Activated CD8-positive, alpha-beta memory T cell treated with anti-CD3 and anti-CD28 coated beads for 36 hours (primary cell): ENCODE results near the gene MAP4K1. TPM values are rescaled to one million over a fixed set of nuclear protein-coding genes. Genes with fewer than 3 reads are reported as not detected.

Experiments
- CTCF ChIA-PET: fragments of 350-600 bp; sonication (Branson Sonifier 250); formaldehyde crosslinking; loops from one replicate; lab custom pipeline; 2021; ENCODE audit warnings: antibody characterized with exemption; lab: Charles Lee
- POLR2A ChIA-PET: fragments of 350-600 bp; sonication (Branson Sonifier 250); formaldehyde crosslinking; loops from one replicate; lab custom pipeline; 2021; ENCODE audit warnings: antibody characterized with exemption; lab: Charles Lee
- total RNA-seq, 2 experiments: library from RNA; stranded (reverse); gene quantifications; one replicate each; pipeline ENCODE4 v1.2.3, GENCODE V29; 2021

Gene MAP4K1
- total RNA-seq: 100 to 1,000 TPM; 159 to 165 TPM

DNA sequence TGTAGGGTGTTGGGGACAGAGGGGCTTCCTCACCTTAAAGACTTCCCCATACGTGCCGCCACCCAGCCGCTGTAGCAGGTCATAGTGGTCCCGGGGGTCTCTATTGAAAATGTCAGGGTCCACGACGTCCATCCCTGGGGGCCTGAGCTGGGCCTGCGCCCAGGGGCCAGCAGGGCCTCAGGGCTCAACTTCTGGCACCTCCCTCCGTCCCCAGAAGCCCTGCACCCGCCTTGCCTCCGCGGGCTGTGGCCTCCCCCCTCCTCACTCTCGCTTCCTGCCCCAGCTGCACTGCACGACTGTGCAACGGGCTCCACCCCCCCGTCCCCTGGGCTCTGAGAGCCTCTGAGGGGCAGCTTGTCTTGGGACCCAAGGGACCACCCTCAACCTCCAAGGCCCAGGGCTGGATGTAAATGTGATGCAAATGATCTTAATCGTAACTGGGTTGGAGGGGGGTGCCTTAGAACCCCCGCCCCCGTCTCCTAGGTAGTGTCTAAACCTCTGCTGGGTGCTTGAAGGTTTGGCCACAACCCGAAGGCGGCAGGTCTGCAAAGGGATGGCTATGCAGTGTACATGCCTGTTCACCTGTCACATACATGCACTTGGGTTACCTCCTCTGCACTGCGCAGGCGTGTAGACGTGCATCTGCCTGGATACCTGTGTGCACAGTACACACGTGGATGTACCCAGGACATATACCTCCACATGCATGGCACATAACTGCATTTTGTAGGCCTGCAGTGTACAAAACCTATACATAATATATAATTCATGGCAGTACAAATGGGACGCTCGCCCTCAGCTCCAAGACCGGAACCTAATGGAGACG lies at the start of gene MAP4K1:
TSS of gene MAP4K1 (minus strand) at position 190 of the 826 bp plus-strand sequence. CDS start at position 132, 58 bp downstream.
- POLR2A ChIA-PET: interaction anchor here (0.5 to 1.2 kb wide), 5 partner anchors 16 to 79 kb away, joined by 3 to 8 read pairs (median 4); partner anchors contain the start of gene ACTN4

DNA sequence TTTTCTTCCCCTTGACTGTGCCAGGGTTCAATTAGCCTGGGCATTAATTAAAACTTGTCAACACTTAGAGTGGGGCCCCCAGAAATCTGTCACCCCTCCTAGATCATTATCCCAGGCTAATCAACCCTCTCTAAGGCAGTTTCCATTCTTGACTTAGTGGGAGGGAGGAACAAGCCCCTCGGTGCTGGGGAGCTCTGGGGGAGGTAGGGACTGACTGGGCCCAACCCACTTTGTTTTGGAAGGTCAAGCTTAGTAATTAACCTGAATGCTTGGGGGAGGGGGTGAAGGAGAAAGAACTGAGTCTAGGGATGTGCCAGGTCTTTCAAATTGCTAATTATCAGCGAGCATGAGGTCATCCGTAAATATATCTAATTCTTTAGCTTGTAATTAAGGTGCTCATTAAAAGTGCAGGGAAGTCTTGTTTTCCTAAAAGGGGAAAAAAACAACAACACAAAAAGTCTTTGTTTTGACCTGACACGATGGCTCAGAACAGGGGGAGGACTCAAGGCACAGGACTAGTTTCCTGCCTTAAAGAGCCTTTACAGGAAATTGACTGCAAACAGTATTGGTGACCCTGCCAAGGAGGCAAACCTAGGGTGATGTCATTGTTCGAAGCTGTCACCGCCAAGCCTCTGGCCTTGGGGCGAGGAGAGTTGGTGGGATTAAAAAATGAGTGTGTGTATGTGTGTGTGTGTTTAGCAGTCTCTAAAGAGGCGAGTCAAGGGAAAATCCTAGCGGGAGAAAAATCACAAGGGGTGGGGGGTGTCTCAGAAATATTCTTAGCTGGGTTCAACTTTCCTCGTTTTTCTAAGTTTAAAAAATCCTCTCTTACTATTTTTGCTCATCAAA lies 49.1 kb upstream of the MAP4K1 start:
- POLR2A ChIA-PET: interaction anchor here (0.6 kb wide), 2 partner anchors 10 to 777 kb away, joined by 3 to 5 read pairs; no protein-coding TSS in a partner anchor
- CTCF ChIA-PET: interaction anchor here (0.6 to 1.2 kb wide), 3 partner anchors 10 to 506 kb away, joined by 3 to 4 read pairs (median 4); no protein-coding TSS in a partner anchor

More for the DNA sequence above, at the start of gene MAP4K1:
- CTCF ChIA-PET: interaction anchor here (1.0 to 5.2 kb wide), 7 partner anchors 10 to 215 kb away, joined by 3 to 34 read pairs (median 4); partner anchors contain the start of genes ACTN4 and FAM98C

DNA sequence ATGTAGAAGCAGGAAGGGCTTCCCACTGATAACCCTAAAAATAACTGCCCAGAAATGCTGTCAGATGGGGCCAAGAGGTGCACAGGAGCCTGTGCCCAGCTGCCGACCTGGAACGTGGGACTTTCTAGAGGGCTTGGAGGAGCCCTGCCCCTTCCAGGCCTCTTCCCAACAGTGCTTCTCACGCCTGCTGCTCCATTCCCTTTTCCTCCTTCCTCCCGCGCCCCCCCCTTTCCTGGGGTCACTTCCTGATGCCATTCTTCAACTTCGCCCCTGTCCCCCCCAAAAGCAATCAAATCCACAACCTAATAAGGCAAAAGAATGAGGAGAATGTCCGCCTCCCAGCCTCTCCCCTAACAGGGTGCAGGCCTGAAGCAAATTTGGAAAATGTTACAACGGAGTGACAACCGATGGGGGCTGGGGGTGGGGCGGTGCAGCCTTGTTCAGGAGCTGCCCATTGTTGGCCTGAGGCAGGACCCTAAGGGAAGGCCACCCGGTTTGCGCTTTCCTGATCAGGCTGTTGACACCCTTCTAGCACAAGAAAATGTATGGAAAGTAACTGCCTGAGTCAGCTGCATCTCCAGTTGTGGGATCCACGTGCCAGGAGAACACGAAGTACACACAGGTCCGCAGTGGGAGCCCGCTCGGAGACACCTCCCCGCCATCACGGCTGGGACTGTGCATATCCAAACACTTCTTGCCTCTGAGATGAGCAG lies 48.4 kb upstream of the MAP4K1 start:
- CTCF ChIA-PET: interaction anchor here (0.6 kb wide), 1 partner anchor 505 kb away, joined by 4 read pairs; no protein-coding TSS in a partner anchor
- POLR2A ChIA-PET: interaction anchor here (0.6 kb wide), 2 partner anchors 9 to 778 kb away, joined by 3 to 5 read pairs; no protein-coding TSS in a partner anchor

- ChIA-PET POLR2A (no interaction called here), CTCF (no interaction called here)
These were observed 47.6 kb upstream of the MAP4K1 start for GRCh38 chr19:38665219-38665931.

DNA sequence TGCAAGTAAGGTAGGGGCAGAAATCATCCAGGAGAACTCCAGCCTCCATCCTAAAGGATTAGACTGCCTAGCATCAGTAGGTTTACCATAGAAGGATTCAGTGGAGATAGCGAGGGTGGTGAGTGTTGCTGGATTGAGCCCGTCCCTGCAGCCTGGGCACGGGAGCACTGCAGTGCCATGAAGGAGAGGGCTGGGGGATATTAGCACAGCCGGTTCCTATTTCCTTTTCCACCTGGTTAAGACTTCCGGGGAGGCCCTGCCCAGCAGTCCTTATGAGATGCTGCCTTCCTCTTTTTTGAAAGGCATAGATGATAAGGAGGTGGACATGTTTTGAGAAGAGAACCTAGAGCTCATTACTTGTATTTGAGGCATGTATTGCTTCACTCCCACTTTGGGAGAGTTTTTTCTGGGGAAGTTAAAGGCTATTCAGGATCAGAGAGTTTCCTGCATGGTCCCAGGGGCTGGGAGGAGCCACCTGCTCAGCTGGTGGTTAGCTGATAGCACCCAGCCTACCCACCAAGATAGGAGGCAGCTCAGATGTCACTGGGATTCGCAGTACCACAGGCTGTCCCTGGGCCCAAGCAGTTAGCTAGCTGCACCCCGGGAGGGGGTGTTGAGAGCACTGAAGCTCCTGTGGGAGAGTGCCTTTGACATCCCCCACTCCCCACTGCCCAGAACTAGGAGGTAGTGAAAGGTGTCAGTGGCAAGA lies 46.9 kb upstream of the MAP4K1 start:
- CTCF ChIA-PET: no interaction called here
- POLR2A ChIA-PET: no interaction called here

DNA sequence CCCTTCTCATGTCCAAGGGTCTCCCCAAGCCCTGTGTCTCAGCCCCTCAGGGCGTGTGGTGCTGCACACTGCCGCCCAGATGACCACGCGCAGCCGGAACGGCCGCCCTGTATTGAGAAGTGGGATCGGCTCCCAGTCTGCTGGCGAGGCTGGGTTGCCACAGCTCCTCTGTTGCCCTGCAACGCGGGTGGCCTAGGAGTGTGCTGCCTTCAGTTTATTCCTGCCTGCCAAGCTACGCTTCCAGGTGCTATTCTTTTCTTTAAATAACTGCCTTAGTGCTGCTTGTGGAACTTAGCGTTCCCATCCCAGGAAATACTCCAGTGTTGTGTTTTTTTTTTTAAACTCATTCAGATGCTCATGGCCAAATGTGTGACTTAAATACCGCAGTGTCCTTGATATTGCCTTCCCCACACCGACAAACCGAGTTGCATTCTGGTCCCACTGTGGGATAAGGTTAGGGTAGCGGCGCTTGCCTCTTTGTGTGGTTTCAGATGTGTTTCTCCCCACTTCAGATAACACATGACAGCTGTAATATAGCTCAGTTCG lies 46.3 kb upstream of the MAP4K1 start:
- POLR2A ChIA-PET: interaction anchor here (0.6 kb wide), 1 partner anchor 69 kb away, joined by 3 read pairs; no protein-coding TSS in a partner anchor
- CTCF ChIA-PET: no interaction called here

GRCh38 chr19:38663156-38663651 lies 45.5 kb upstream of the MAP4K1 start:
- ChIA-PET POLR2A (interaction anchor here (0.6 kb wide), 1 partner anchor 70 kb away, joined by 3 read pairs; no protein-coding TSS in a partner anchor), CTCF (interaction anchor here (0.7 kb wide), 1 partner anchor 30 kb away, joined by 5 read pairs; no protein-coding TSS in a partner anchor)

DNA sequence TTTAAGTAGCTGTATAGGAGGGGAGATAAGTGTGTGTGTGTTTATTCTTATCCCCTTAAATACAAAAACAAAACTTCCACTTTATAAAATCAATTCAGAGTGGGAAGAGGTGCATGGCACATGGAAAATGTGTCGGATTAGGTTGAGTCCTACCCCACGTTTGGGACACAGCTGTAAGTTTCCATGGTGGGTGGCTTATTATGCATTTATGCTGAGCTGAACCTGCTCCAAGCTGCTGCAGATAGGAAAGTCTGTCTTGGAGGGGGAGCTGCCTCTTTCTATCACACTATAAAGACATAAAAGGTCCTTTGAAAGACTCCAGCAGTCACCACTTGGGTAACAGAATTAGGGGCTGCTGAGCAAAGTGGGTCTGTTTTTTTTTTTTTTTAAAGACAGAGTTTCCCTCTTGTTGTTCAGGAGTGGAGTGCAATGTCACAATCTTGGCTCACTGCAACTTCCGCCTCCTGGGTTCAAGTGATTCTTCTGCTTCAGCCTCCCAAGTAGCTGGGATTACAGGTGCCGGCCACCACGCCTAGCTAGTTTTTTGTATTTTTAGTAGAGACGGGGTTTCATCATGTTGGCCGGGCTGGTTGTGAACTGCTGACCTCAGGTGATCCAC lies 44.9 kb upstream of the MAP4K1 start:
- ChIA-PET POLR2A (interaction anchor here (0.5 kb wide), 1 partner anchor 37 kb away, joined by 3 read pairs; no protein-coding TSS in a partner anchor), CTCF (interaction anchor here (0.7 to 1.5 kb wide), 3 partner anchors 28 to 260 kb away, joined by 3 to 5 read pairs (median 4); partner anchors contain the start of gene FAM98C)

DNA sequence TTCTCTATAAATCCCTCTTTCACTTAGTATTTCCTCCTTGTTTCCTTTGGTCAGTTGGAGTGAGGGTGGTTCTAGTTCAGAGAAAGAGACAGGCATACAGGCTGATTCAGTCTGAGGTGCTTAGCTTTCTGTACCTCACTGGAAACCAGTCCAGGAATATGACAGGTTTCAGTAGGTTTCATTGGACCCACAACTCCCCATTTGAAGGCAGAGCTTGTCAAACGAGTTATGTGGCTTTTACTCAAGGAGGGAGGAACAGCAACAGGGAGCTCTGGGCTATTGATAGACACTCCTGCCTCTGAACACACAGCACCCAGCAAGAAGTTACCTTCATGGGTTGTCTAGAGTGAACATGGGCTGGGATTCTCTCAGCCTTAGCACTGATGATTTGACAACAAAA lies 44.2 kb upstream of the MAP4K1 start:
- ChIA-PET POLR2A (no interaction called here), CTCF (interaction anchor here (0.9 to 1.5 kb wide), 2 partner anchors 27 to 259 kb away, joined by 3 to 4 read pairs; partner anchors contain the start of gene FAM98C)

DNA sequence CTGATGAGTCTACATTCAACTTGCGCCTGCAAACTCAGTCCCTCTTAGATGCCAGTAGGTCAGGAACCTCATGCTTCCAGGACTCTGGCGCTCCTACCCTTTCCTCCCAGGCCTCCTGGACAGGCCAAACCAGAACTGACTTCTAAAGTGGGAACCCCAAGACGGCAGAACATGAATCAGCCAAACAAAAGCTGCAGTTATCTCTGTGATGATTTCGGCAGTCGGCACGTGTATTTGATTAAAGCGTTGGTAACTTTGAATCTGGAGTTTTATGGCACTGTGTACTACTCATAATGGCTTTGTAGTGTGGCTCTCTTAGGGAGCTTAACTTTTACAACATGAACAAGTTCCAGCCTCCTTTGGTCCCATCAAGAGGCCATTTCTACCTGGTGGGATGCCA lies 43.4 kb upstream of the MAP4K1 start:
- CTCF ChIA-PET: interaction anchor here (1.4 kb wide), 1 partner anchor 22 kb away, joined by 4 read pairs; no protein-coding TSS in a partner anchor
- POLR2A ChIA-PET: no interaction called here

DNA sequence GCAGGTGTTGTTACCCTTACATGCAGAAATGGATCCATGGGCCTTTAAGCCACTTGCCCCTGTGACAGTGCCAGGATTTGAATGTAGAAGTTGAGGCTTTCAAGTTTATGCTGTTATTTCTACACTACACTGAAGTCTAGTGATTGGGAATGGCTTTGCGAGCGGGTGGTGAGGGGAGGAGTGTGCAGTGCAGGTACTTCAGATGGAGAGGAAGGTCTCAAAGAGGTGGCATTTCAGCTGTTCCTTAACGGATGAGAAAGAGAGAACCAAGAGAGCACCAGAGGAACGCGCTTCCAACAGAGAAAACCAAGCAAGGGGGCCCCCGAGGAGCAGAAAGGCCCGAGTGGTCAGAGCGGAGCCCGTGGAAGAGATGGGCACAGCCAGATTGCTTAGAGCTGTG lies 43.0 kb upstream of the MAP4K1 start:
- CTCF ChIA-PET: interaction anchor here (1.4 kb wide), 1 partner anchor 22 kb away, joined by 4 read pairs; no protein-coding TSS in a partner anchor
- POLR2A ChIA-PET: no interaction called here

- ChIA-PET CTCF (interaction anchor here (0.5 to 0.9 kb wide), 3 partner anchors 10 to 155 kb away, joined by 3 read pairs; no protein-coding TSS in a partner anchor), POLR2A (interaction anchor here (0.5 to 0.7 kb wide), 2 partner anchors 12 to 24 kb away, joined by 3 read pairs; no protein-coding TSS in a partner anchor)
These were observed 40.9 kb upstream of the MAP4K1 start for GRCh38 chr19:38658462-38659306.

GRCh38 chr19:38657633-38658222 lies 40.0 kb upstream of the MAP4K1 start:
- POLR2A ChIA-PET: interaction anchor here (0.7 kb wide), 1 partner anchor 778 kb away, joined by 3 read pairs; the partner anchor contains the start of gene RPS16

More at GRCh38 chr19:38657633-38658222, 40.0 kb upstream of the MAP4K1 start:
- CTCF ChIA-PET: interaction anchor here (0.7 to 1.2 kb wide), 2 partner anchors 68 to 123 kb away, joined by 3 read pairs; no protein-coding TSS in a partner anchor
